Hematopoietic multipotent progenitor cell treated with erythropoietin and hydrocortisone succinate and interleukin-3 and kit ligand, for 8 days (in vitro differentiated cells): ENCODE data around the gene ACTL10.
A peak's percentile ranks its signal among the peaks of the same experiment; 100 is the strongest.
"Not testable (repeated sequence)": the region's sequence is repeated elsewhere in the genome, so short reads cannot be mapped to it uniquely, and the experiment has no call there.

Source experiments
- DNase-seq: peaks from one replicate; pipeline ENCODE4 v3.0.0-alpha.2; 2015

ACTL10 gene

GRCh38 chr20:33697129-33697528, 30.4 kb downstream of the ACTL10 start:
- DNase-seq = no peak

- DNase-seq = not testable (repeated sequence)
Measured at GRCh38 chr20:33698966-33699365, 32.2 kb downstream of the ACTL10 start.

GRCh38 chr20:33700696-33701441, 34.1 kb downstream of the ACTL10 start:
- not testable (repeated sequence) for DNase-seq

- DNase-seq = no peak
Measured at GRCh38 chr20:33701629-33702450, 35.1 kb downstream of the ACTL10 start.

GRCh38 chr20:33702861-33703260, 36.1 kb downstream of the ACTL10 start:
- no peak for DNase-seq

- DNase-seq = no peak
Measured at GRCh38 chr20:33703498-33704137, 36.9 kb downstream of the ACTL10 start.

- DNase-seq = no peak
Measured at GRCh38 chr20:33704197-33704924, 37.6 kb downstream of the ACTL10 start.

GRCh38 chr20:33707668-33708067, 40.9 kb downstream of the ACTL10 start:
- DNase-seq = no peak

GRCh38 chr20:33709398-33709797, 42.7 kb downstream of the ACTL10 start:
- peak; percentile 49 for DNase-seq

- peak; percentile 35 for DNase-seq
Measured at GRCh38 chr20:33709905-33710541, 43.3 kb downstream of the ACTL10 start.

- no peak for DNase-seq
Measured at GRCh38 chr20:33710681-33711445, 44.1 kb downstream of the ACTL10 start.

- DNase-seq = no peak
Measured at GRCh38 chr20:33711446-33711738, 44.6 kb downstream of the ACTL10 start.

GRCh38 chr20:33713865-33714367, 47.2 kb downstream of the ACTL10 start:
- DNase-seq = no peak

GRCh38 chr20:33716498-33716897, 49.8 kb downstream of the ACTL10 start:
- DNase-seq = no peak
